Neuronal stem cell (in vitro differentiated cells): ENCODE measurements around the gene PPBP.

Experiments used
- DNase-seq: peaks from one replicate; pipeline ENCODE4 v3.0.0-alpha.2; 2013; ENCODE audit warnings: low spot score
- H2AFZ ChIP-seq: one replicate; pipeline ENCODE4 v1.6.1; 2013; ENCODE audit warnings: mild to moderate bottlenecking, low read length, inconsistent platforms
- H2AK5ac ChIP-seq: 2 replicates; pipeline ENCODE4 v1.6.1; 2013; ENCODE audit warnings: low read depth, mild to moderate bottlenecking, inconsistent platforms, low read length, moderate library complexity, mixed read lengths
- H2BK120ac ChIP-seq: 2 replicates; pipeline ENCODE4 v1.6.1; 2013; ENCODE audit warnings: low read depth, mild to moderate bottlenecking, inconsistent platforms, low read length, moderate library complexity, mixed read lengths
- H2BK12ac ChIP-seq: one replicate; pipeline ENCODE4 v1.6.1; 2013; ENCODE audit warnings: low read length, inconsistent platforms
- H2BK15ac ChIP-seq: 2 replicates; pipeline ENCODE4 v1.6.1; 2013; ENCODE audit warnings: mild to moderate bottlenecking, low read length, inconsistent platforms, mixed read lengths
- H2BK5ac ChIP-seq: one replicate; pipeline ENCODE4 v1.6.1; 2013; ENCODE audit warnings: inconsistent platforms, mild to moderate bottlenecking, low read length, moderate library complexity
- H3K14ac ChIP-seq: one replicate; pipeline ENCODE4 v1.6.1; 2013; ENCODE audit warnings: low read length, inconsistent platforms
- H3K18ac ChIP-seq: 2 replicates; pipeline ENCODE4 v1.6.1; 2013; ENCODE audit warnings: low read length, inconsistent platforms
- H3K23ac ChIP-seq: 2 replicates; pipeline ENCODE4 v1.6.1; 2013; ENCODE audit warnings: low read depth, mild to moderate bottlenecking, mixed read lengths, low read length, inconsistent platforms; ENCODE audit not compliant: poor library complexity
- H3K27ac ChIP-seq: replicated peaks from 3 replicates; pipeline ENCODE4 v1.5.1; 2013; ENCODE audit warnings: low read length, inconsistent platforms
- H3K27me3 ChIP-seq, 3 experiments: 2 replicates each; pipeline ENCODE4 v1.6.1; 2013; ENCODE audit warnings: low read length in 3 of 3, mild to moderate bottlenecking in 2 of 3, inconsistent platforms in 1 of 3, low read depth in 1 of 3, mixed read lengths in 1 of 3, moderate library complexity in 1 of 3; ENCODE audit not compliant: control insufficient read depth in 3 of 3, insufficient read depth in 3 of 3
- H3K36me3 ChIP-seq, 2 donors: replicated peaks in 1 of 2; 2 replicates each; pipeline ENCODE4 v1.6.1; 2013; ENCODE audit warnings: low read length in 2 of 2; ENCODE audit not compliant: control insufficient read depth in 2 of 2, insufficient read depth in 2 of 2
- H3K4ac ChIP-seq: 2 replicates; pipeline ENCODE4 v1.6.1; 2013; ENCODE audit warnings: inconsistent platforms, mild to moderate bottlenecking, low read length, moderate library complexity
- H3K4me1 ChIP-seq, 2 donors: 1 replicate in 1 of 2; 2 replicates in 1 of 2; pipeline ENCODE4 v1.6.1; 2013; ENCODE audit warnings: low read length in 2 of 2, low read depth in 1 of 2; ENCODE audit not compliant: control insufficient read depth in 2 of 2, insufficient read depth in 1 of 2
- H3K4me2 ChIP-seq: one replicate; pipeline ENCODE4 v1.6.1; 2013; ENCODE audit warnings: mild to moderate bottlenecking, low read length, inconsistent platforms; ENCODE audit not compliant: insufficient read depth, poor library complexity, severe bottlenecking
- H3K4me3 ChIP-seq, 2 donors: 2 replicates each; pipeline ENCODE4 v1.5.1; 2013; ENCODE audit warnings: low read length in 2 of 2, mild to moderate bottlenecking in 2 of 2, inconsistent platforms in 1 of 2, moderate library complexity in 1 of 2
- H3K79me1 ChIP-seq: one replicate; pipeline ENCODE4 v1.6.1; 2013; ENCODE audit warnings: low read depth, mild to moderate bottlenecking, inconsistent platforms, low read length, moderate library complexity
- H3K9ac ChIP-seq: one replicate; pipeline ENCODE4 v1.6.1; 2013; ENCODE audit warnings: mild to moderate bottlenecking, low read depth, low read length, inconsistent platforms; ENCODE audit not compliant: poor library complexity
- H3K9me3 ChIP-seq, 2 donors: replicated peaks in 1 of 2; 2 replicates each; pipeline versions ENCODE3 to v1.6.1; 2013; ENCODE audit warnings: low read length in 2 of 2, mild to moderate bottlenecking in 2 of 2, inconsistent platforms in 1 of 2, low read depth in 1 of 2, mixed read lengths in 1 of 2, moderate library complexity in 1 of 2; ENCODE audit not compliant: control insufficient read depth in 2 of 2, insufficient read depth in 1 of 2
- H4K8ac ChIP-seq: one replicate; pipeline ENCODE4 v1.6.1; 2013; ENCODE audit warnings: low read depth, mild to moderate bottlenecking, inconsistent platforms, low read length, moderate library complexity
- H4K91ac ChIP-seq: one replicate; pipeline ENCODE4 v1.6.1; 2013; ENCODE audit warnings: low read length, low read depth, mild to moderate bottlenecking, inconsistent platforms; ENCODE audit not compliant: poor library complexity
- whole genome bisulfite sequencing, 2 donors: extraction: QIAGEN DNeasy Blood & Tissue Kit; methylation state at CpG; one replicate each; pipeline ENCODE4 v1.1.7; 2013; ENCODE audit warnings: missing lambda C conversion rate in 2 of 2, mixed read lengths in 1 of 2; ENCODE audit not compliant: insufficient read length in 2 of 2, insufficient replicate concordance in 1 of 2; ENCODE audit errors: extremely low coverage in 2 of 2; 5-methylcytosine and 5-hydroxymethylcytosine counted together

PPBP gene

DNA sequence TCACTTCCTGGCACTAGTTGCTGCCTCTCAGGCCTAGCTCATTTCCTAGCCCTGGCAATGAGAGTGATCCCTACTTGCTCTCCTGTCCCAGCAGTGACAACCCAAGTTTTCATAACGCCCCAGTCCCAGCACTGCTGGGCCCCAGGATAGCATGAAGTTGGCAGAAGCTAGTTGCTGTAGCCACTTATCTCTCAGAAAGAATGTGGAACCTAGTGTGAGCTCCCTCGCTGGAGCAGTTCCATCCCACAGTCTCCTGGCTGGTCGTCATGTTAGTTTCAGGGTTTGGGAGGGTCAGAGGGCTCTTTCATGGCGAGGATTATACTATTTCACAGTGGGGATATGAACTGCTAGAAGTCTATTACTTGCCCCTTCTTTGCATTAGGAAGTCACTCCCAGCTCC, 11.3 kb downstream of the PPBP start:
- Histone ChIP-seq H3K36me3 (no peaks in the 10 kb centered on the region), H3K27ac (no peak overlapping the region), H2BK12ac (no peak overlapping the region), H2AK5ac (no peak overlapping the region), H4K8ac (no peak overlapping the region), H3K79me1 (no peaks in the 10 kb centered on the region), H3K4ac (no peak overlapping the region), H2BK120ac (no peak overlapping the region), H3K14ac (no peak overlapping the region), H3K23ac (no peak overlapping the region), H3K4me2 (no peak overlapping the region), H2BK5ac (no peak overlapping the region), H4K91ac (no peak overlapping the region), H3K9ac (no peak overlapping the region), H3K4me3 (no peak overlapping the region), H2AFZ (no peak overlapping the region), H3K9me3 (no peaks in the 10 kb centered on the region), H2BK15ac (no peak overlapping the region), H3K27me3 (no peaks in the 10 kb centered on the region), H3K4me1 (peaks cover 0 to 1% of the 10 kb centered on the region in 2 donors), H3K18ac (no peak overlapping the region)
- WGBS, 2 donors: no CpG with 5 or more reads among the region's 4 CpGs
- no peak for DNase-seq

DNA sequence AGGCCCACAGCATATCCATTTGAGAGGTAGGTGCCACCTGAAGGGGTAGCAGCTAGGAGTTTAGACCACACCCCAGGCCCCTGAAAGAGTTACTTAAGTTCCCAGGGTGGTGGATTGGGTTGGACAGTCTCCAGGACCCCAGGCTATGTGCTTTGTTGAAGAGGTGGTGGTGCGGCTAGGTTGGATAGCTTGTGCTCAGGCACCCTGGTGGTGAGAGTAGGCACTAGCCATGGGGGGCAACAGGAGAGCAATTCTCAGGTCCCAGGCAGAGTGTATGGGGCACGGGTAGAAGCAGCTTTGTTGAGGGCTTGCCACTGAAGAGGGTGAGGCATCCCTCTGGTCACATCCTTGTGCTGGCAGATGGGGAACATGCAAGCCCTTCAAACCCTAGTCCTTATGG, 11.8 kb downstream of the PPBP start:
- no peak overlapping the region for H3K27ac ChIP-seq
- H2AK5ac ChIP-seq: no peak overlapping the region
- no peak overlapping the region for H2AFZ ChIP-seq
- H3K4me3 ChIP-seq: no peak overlapping the region
- H3K14ac ChIP-seq: no peak overlapping the region
- H4K91ac ChIP-seq: no peak overlapping the region
- WGBS, 2 donors: no CpG with 5 or more reads among the region's 2 CpGs
- H3K4ac ChIP-seq: no peak overlapping the region
- H4K8ac ChIP-seq: no peak overlapping the region
- no peak overlapping the region for H2BK5ac ChIP-seq
- DNase-seq: no peak
- H3K27me3 ChIP-seq: no peaks in the 10 kb centered on the region
- H3K9ac ChIP-seq: no peak overlapping the region
- H2BK120ac ChIP-seq: no peak overlapping the region
- no peaks in the 10 kb centered on the region for H3K79me1 ChIP-seq
- H2BK12ac ChIP-seq: no peak overlapping the region
- no peak overlapping the region for H3K4me2 ChIP-seq
- H3K9me3 ChIP-seq: no peaks in the 10 kb centered on the region
- H3K4me1 ChIP-seq: peaks cover 0 to 1% of the 10 kb centered on the region in 2 donors
- H3K18ac ChIP-seq: no peak overlapping the region
- no peaks in the 10 kb centered on the region for H3K36me3 ChIP-seq
- H2BK15ac ChIP-seq: no peak overlapping the region
- H3K23ac ChIP-seq: no peak overlapping the region

DNA sequence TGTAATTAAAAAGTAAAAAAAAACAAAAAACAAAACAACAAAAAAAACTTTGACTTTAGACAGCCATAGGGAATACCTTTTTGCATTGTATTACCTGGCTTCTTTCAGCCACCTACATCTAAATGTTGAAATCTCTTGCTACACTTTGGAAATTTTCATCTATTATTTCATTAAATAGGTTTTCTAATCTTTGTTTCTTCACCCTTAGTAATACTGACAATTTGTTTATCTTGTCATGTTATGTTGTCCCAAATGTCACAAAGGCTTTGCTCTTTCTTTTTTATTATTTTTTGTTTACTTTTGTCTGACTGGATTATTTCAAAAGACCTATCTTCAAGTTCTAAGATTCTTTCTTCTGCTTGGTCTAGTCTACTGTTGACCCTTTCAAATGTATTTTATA, 13.6 kb downstream of the PPBP start:
- Histone ChIP-seq H3K27ac (no peak overlapping the region), H3K9ac (no peak overlapping the region), H3K23ac (no peak overlapping the region), H3K36me3 (no peaks in the 10 kb centered on the region), H3K18ac (no peak overlapping the region), H2BK120ac (no peak overlapping the region), H2BK5ac (no peak overlapping the region), H3K4me2 (no peak overlapping the region), H2AFZ (no peak overlapping the region), H3K4me1 (no peaks in the 10 kb centered on the region), H3K4ac (no peak overlapping the region), H3K4me3 (no peak overlapping the region), H2BK15ac (no peak overlapping the region), H2BK12ac (no peak overlapping the region), H3K79me1 (no peaks in the 10 kb centered on the region), H3K27me3 (no peaks in the 10 kb centered on the region), H3K14ac (no peak overlapping the region), H2AK5ac (no peak overlapping the region), H3K9me3 (no peaks in the 10 kb centered on the region), H4K8ac (no peak overlapping the region), H4K91ac (no peak overlapping the region)
- DNase-seq: no peak

DNA sequence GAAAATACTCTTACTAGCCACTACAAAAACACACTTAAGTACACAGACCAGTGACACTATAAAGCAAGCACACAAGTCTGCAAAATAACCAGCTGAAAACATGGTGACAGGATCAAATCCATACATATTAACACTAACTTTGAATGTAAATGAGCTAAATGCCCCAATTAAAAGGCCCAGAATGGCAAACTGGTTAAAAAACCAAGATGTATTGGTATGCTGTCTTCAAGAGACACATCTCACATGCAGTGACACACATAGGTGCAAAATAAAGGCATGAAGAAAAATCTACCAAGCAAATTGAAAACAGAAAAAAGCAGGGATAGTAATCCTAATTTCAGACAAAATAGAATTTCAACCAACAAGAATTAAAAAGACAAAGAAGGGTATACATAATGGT, 17.0 kb downstream of the PPBP start:
- Histone ChIP-seq H4K91ac (no peak overlapping the region), H2BK120ac (no peak overlapping the region), H3K4me1 (no peaks in the 10 kb centered on the region), H3K23ac (no peak overlapping the region), H3K9me3 (no peaks in the 10 kb centered on the region), H3K4me2 (no peak overlapping the region), H2BK5ac (no peak overlapping the region), H2BK15ac (no peak overlapping the region), H3K14ac (no peak overlapping the region), H2AK5ac (no peak overlapping the region), H3K27me3 (no peaks in the 10 kb centered on the region), H3K9ac (no peak overlapping the region), H3K4ac (no peak overlapping the region), H2BK12ac (no peak overlapping the region), H3K27ac (no peak overlapping the region), H4K8ac (no peak overlapping the region), H3K79me1 (no peaks in the 10 kb centered on the region), H3K4me3 (no peak overlapping the region), H3K18ac (no peak overlapping the region), H3K36me3 (no peaks in the 10 kb centered on the region), H2AFZ (no peak overlapping the region)
- DNase-seq: no peak
